OCI-LY7 (cell line): Measurements from ENCODE around the gene FAM78B. TPM values are rescaled to one million over a fixed set of nuclear protein-coding genes. Genes with fewer than 3 reads are reported as not detected.

Experiments used
- BruUV-seq: library from RNA; stranded (reverse); fragments of 400-500 nt; replicated peaks from 2 replicates; lab custom pipeline; 2021; lab: Mats Ljungman, UMichigan
- CTCF ChIA-PET: fragments of 300-600 bp; sonication (Branson Sonifier 250); formaldehyde crosslinking; loops from one replicate; lab custom pipeline; 2022; ENCODE audit warnings: antibody characterized with exemption; ENCODE audit not compliant: unreplicated experiment; lab: Charles Lee
- POLR2A ChIA-PET: fragments of 300-600 bp; sonication (Branson Sonifier 250); formaldehyde crosslinking; loops from one replicate; lab custom pipeline; 2022; ENCODE audit warnings: antibody characterized with exemption; lab: Charles Lee
- DNase-seq: peaks from one replicate; pipeline ENCODE4 v3.0.0-alpha.2; 2015; ENCODE audit warnings: low spot score
- H2AFZ ChIP-seq: fragments of 200-600 bp; sonication (generic), shearing (Covaris generic); 2 replicates; pipeline ENCODE4 v1.6.1; 2014; ENCODE audit warnings: mild to moderate bottlenecking, antibody characterized with exemption, low read length, moderate library complexity
- H3K27ac ChIP-seq: fragments of 200-600 bp; sonication (generic); 2 replicates; pipeline ENCODE4 v1.5.1; 2014; ENCODE audit warnings: mixed run types, low read depth, mild to moderate bottlenecking, moderate library complexity, low read length, inconsistent platforms; ENCODE audit not compliant: poor library complexity, severe bottlenecking
- H3K36me3 ChIP-seq: fragments of 200-600 bp; sonication (generic); 2 replicates; pipeline ENCODE4 v1.6.1; 2014; ENCODE audit warnings: mild to moderate bottlenecking, antibody characterized with exemption, low read length, moderate library complexity, mixed read lengths; ENCODE audit not compliant: insufficient read depth
- H3K4me1 ChIP-seq: fragments of 200-600 bp; sonication (generic); 2 replicates; pipeline ENCODE4 v1.5.1; 2014; ENCODE audit warnings: mild to moderate bottlenecking, low read length; ENCODE audit not compliant: insufficient read depth, poor library complexity, severe bottlenecking
- H3K4me2 ChIP-seq: fragments of 200-600 bp; sonication (generic); 2 replicates; pipeline ENCODE4 v1.6.1; 2014; ENCODE audit warnings: mild to moderate bottlenecking, low read length
- H3K4me3 ChIP-seq: fragments of 200-600 bp; sonication (generic); 2 replicates; pipeline ENCODE4 v1.5.1; 2014; ENCODE audit warnings: mild to moderate bottlenecking, low read depth, low read length; ENCODE audit not compliant: poor library complexity, severe bottlenecking
- H3K79me2 ChIP-seq: fragments of 200-600 bp; sonication (generic); 2 replicates; pipeline ENCODE4 v1.6.1; 2016; ENCODE audit warnings: low read depth, mild to moderate bottlenecking, low read length, moderate library complexity, mixed read lengths; ENCODE audit not compliant: insufficient read depth
- H3K9me2 ChIP-seq: fragments of 200-600 bp; sonication (generic); 2 replicates; pipeline ENCODE4 v1.6.1; 2016; ENCODE audit warnings: mild to moderate bottlenecking, low read length, mixed read lengths; ENCODE audit not compliant: insufficient read depth
- H3K9me3 ChIP-seq: fragments of 200-600 bp; sonication (generic); 2 replicates; pipeline ENCODE4 v1.6.1; 2014; ENCODE audit warnings: mild to moderate bottlenecking, mixed run types, low read length, mixed read lengths
- H4K20me1 ChIP-seq: fragments of 200-600 bp; sonication (generic); 2 replicates; pipeline ENCODE4 v1.6.1; 2014; ENCODE audit warnings: mild to moderate bottlenecking, antibody characterized with exemption, low read length, moderate library complexity, mixed read lengths; ENCODE audit not compliant: insufficient read depth
- EZH2phosphoT487 ChIP-seq: fragments of 200-600 bp; sonication (generic); IDR thresholded peaks from 2 replicates; pipeline ENCODE4 v1.6.1; 2018; ENCODE audit warnings: low read depth, borderline replicate concordance, mild to moderate bottlenecking, mixed run types, antibody characterized with exemption, low read length, moderate library complexity, mixed read lengths
- intact Hi-C: fragments of 100-400 bp; cut with micrococcal nuclease; formaldehyde crosslinking; loops from one replicate; pipeline ENCODE4 v1.10.0; 2022; ENCODE audit not compliant: unreplicated experiment
- total RNA-seq, 2 experiments: library from RNA; depleted of rRNA in 1 of 2; stranded (reverse); fragments of >200 nt in 1 of 2; shearing (Covaris generic) in 1 of 2; gene quantifications; 2 replicates each; pipeline ENCODE4 v1.2.3, GENCODE V29; 2014 to 2022
- TF ChIP-seq, protein P1 (sequence below): fragments of 200-600 bp; sonication (generic); conservative IDR thresholded peaks from 2 replicates; pipeline ENCODE4 v1.5.1; 2014; ENCODE audit warnings: mild to moderate bottlenecking, antibody characterized with exemption, low read length, moderate library complexity, mixed read lengths

The FAM78B gene
- total RNA-seq, 2 experiments from 2014 or later: not detected

DNA sequence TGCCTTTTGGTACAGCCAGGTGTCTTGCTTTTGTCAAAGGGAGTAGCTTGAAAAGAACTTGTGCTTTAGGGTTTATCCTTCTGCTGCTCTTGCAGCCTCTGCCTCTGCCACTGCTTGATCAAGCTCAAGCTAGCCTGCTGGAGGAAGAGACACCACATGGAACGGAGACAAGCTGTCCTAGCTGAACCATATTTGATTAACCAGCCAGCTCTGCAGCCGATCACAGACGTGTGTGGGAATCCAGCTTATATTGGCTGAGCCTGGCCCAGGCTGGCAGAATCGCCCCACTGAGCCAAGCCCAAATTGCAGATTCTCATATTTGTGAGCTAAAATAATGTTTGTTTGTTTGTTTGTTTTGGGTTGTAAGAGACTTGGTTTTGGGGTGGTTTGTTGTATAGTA lies 18.7 kb upstream of the FAM78B start:
- intact Hi-C loops: no loop called here
- Histone ChIP-seq H3K4me2 (no peak overlapping the region), H3K4me1 (no peaks in the 10 kb centered on the region), H3K9me2 (no peaks in the 10 kb centered on the region), H4K20me1 (no peaks in the 10 kb centered on the region), H2AFZ (no peak overlapping the region), H3K79me2 (no peaks in the 10 kb centered on the region), H3K9me3 (no peaks in the 10 kb centered on the region), H3K36me3 (no peaks in the 10 kb centered on the region), H3K27ac (no peak overlapping the region), H3K4me3 (no peak overlapping the region)
- ChIA-PET POLR2A (interaction anchor here (0.6 kb wide), 2 partner anchors 194 to 1345 kb away, joined by 3 read pairs; no protein-coding TSS in a partner anchor), CTCF (no interaction called here)
- TF ChIP-seq EZH2phosphoT487: no peak
- TF ChIP-seq, protein P1, sequence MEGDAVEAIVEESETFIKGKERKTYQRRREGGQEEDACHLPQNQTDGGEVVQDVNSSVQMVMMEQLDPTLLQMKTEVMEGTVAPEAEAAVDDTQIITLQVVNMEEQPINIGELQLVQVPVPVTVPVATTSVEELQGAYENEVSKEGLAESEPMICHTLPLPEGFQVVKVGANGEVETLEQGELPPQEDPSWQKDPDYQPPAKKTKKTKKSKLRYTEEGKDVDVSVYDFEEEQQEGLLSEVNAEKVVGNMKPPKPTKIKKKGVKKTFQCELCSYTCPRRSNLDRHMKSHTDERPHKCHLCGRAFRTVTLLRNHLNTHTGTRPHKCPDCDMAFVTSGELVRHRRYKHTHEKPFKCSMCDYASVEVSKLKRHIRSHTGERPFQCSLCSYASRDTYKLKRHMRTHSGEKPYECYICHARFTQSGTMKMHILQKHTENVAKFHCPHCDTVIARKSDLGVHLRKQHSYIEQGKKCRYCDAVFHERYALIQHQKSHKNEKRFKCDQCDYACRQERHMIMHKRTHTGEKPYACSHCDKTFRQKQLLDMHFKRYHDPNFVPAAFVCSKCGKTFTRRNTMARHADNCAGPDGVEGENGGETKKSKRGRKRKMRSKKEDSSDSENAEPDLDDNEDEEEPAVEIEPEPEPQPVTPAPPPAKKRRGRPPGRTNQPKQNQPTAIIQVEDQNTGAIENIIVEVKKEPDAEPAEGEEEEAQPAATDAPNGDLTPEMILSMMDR: no peak
- DNase-seq: no peak
- BruUV-seq: no TSS peak

DNA sequence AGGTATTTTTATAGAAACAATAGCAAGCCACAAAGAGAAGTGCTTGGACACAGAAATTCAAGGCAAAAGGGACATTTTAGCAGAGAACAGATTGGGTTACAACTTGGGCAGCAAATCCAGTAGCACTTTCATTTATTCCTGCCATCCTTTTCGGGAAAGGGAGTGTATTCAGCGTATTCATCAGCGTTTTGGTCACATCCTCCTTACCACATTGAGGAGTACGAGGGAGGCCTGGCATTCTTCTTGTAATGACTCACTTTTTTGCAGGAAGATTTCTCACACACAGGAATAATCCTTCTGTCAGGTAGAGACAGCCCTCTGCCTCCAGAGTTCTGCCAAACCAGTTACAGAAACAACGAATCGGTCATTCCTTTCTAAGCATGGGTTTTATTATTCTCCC lies 18.1 kb upstream of the FAM78B start:
- POLR2A ChIA-PET: interaction anchor here (0.6 kb wide), 1 partner anchor 1346 kb away, joined by 3 read pairs; no protein-coding TSS in a partner anchor
- no peak for TF ChIP-seq EZH2phosphoT487
- Histone ChIP-seq H3K27ac (no peak overlapping the region), H3K79me2 (no peaks in the 10 kb centered on the region), H4K20me1 (no peaks in the 10 kb centered on the region), H3K36me3 (no peaks in the 10 kb centered on the region), H2AFZ (no peak overlapping the region), H3K9me3 (no peaks in the 10 kb centered on the region), H3K9me2 (no peaks in the 10 kb centered on the region), H3K4me3 (no peak overlapping the region), H3K4me1 (no peaks in the 10 kb centered on the region), H3K4me2 (no peak overlapping the region)
- CTCF ChIA-PET: no interaction called here
- no TSS peak for BruUV-seq
- DNase-seq: no peak
- intact Hi-C loops: no loop called here

DNA sequence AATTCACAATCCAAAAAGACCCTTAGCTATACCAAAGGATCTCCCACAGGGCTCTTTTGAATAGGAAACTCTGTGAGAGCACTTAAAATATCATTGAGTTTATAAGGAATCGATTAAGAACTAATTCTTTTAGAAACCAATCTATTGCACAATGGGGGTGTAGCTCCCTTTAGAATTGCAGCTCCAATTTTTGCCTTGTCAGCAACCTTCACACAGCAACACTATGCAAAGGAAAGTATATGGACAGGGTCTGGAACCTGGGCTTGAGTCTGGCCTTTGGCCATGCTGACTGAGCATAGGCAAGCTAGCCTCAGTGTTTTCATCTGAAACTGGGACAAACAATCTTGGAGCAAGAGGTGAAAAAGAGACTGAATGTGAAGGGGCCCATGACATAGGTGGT lies 17.2 kb upstream of the FAM78B start:
- TF ChIP-seq EZH2phosphoT487: no peak
- TF ChIP-seq, protein P1: no peak
- no peaks in the 10 kb centered on the region for H3K9me2 ChIP-seq
- H3K4me3 ChIP-seq: no peak overlapping the region
- intact Hi-C loops: no loop called here
- POLR2A ChIA-PET: no interaction called here
- H3K79me2 ChIP-seq: no peaks in the 10 kb centered on the region
- H3K4me1 ChIP-seq: no peaks in the 10 kb centered on the region
- no peak overlapping the region for H3K4me2 ChIP-seq
- no peak overlapping the region for H3K27ac ChIP-seq
- H3K36me3 ChIP-seq: no peaks in the 10 kb centered on the region
- H2AFZ ChIP-seq: no peak overlapping the region
- no peaks in the 10 kb centered on the region for H3K9me3 ChIP-seq
- no peaks in the 10 kb centered on the region for H4K20me1 ChIP-seq
- DNase-seq: no peak
- BruUV-seq: no TSS peak
- CTCF ChIA-PET: no interaction called here
